Right lobe of liver (tissue), 4 donors: ENCODE measurements around the gene OR4D1.

ENCODE experiments used
- POLR2A ChIP-seq: fragments of 450-650 bp; IDR thresholded peaks from one replicate; pipeline ENCODE4 v1.6.1; 2017; ENCODE audit warnings: antibody characterized with exemption, mild to moderate bottlenecking
- TF ChIP-seq, protein P1 (sequence below), 4 donors: fragments of 200-600 bp in 3 of 4; fragments of 450-650 bp in 1 of 4; IDR thresholded peaks; one replicate each; pipeline versions ENCODE4 v1.5.1 to v1.8.0; 2016 to 2022; ENCODE audit warnings: antibody characterized with exemption in 4 of 4, mild to moderate bottlenecking in 2 of 4
- donor health status: DM: no; HTN: no; CAD: no.
- donor health status: DM: no; HTN: no; CAD: no.
- donor health status: DM: no; HTN: yes; CAD: no.

DNA sequence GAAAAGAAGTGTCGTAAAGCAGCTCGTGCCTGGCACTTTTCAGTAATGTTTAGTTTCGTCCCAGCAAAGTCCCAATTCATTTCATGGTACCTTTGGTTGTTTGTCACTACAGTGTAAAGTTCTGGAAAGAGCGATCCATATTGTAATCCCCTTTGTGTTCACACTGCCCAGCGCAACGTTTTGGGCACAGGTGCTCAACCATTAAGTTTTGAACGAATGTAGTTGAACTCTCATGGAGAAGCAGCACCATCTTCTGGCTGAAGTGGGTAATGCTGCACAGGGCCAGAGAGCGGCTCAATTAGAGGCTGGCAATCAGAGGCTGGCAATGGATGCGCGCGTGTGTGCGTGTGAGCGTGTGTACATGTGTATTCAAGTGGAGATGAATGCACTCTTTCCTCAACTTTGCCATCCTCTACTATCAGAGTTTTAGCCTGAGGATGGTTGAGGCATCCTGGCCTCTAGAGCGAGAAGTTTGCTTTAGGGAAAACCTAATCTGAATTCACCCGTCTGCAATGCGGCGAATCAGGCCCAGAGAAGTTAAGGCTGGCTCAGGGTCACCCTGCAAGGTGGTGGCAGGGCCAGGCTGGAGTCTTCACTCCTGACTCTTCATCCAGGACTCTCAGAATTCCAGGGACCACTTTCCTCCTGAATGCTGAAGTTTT is 35.1 kb upstream of the OR4D1 start:
- no peak for TF ChIP-seq POLR2A
- TF ChIP-seq, protein P1, sequence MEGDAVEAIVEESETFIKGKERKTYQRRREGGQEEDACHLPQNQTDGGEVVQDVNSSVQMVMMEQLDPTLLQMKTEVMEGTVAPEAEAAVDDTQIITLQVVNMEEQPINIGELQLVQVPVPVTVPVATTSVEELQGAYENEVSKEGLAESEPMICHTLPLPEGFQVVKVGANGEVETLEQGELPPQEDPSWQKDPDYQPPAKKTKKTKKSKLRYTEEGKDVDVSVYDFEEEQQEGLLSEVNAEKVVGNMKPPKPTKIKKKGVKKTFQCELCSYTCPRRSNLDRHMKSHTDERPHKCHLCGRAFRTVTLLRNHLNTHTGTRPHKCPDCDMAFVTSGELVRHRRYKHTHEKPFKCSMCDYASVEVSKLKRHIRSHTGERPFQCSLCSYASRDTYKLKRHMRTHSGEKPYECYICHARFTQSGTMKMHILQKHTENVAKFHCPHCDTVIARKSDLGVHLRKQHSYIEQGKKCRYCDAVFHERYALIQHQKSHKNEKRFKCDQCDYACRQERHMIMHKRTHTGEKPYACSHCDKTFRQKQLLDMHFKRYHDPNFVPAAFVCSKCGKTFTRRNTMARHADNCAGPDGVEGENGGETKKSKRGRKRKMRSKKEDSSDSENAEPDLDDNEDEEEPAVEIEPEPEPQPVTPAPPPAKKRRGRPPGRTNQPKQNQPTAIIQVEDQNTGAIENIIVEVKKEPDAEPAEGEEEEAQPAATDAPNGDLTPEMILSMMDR (IDR thresholded peaks at IDR 0.05): peak; percentile 91 to 97 (median 94)
